K562 (cell line): ENCODE data around the gene ZBTB18. TPM values are rescaled to one million over a fixed set of nuclear protein-coding genes. Genes with fewer than 3 reads are reported as not detected.
A peak's percentile ranks its signal among the peaks of the same experiment; 100 is the strongest.

Experiments
- ATAC-seq: fragments of 200-7000 bp; cut with Tn5 transposase; 3 replicates; pipeline ENCODE4 v1.9.1; 2020; ENCODE audit warnings: moderate library complexity
- BruUV-seq: library from RNA; stranded (reverse); fragments of 400-500 nt; replicated peaks from 2 replicates; lab custom pipeline; 2021; lab: Mats Ljungman, UMichigan
- CTCF ChIA-PET: fragments of 300-600 bp; formaldehyde crosslinking; extraction: SDS; loops from one replicate; lab custom pipeline; 2021; ENCODE audit warnings: low intra/inter-chr PET ratio; lab: Yijun Ruan, JAX
- POLR2A ChIA-PET: fragments of 300-600, 350-650 bp; sonication (Branson Sonifier 250); formaldehyde crosslinking; extraction: SDS; loops from one replicate; lab custom pipeline; 2021; ENCODE audit warnings: antibody characterized with exemption, inconsistent platforms; lab: Yijun Ruan, JAX
- DNase-seq, 4 experiments: peaks; one replicate each; pipeline versions ENCODE4 v3.0.0 to v3.0.0-alpha.2; 2011 to 2018; ENCODE audit warnings: low spot score in 3 of 4, mixed read lengths in 3 of 4; ENCODE audit errors: extremely low read depth in 1 of 4
- FAIRE-seq: peaks from 2 replicates; lab custom pipeline; 2011; peaks lifted over from hg19 to GRCh38; lab: Jason Lieb, UNC
- H2AFZ ChIP-seq: 2 replicates; pipeline ENCODE4 v1.6.0; 2011; ENCODE audit warnings: low read depth, low read length, control low read depth, inconsistent platforms
- H3K27ac ChIP-seq: fragments of 200-600 bp; 3 replicates; pipeline ENCODE4 v1.8.0; 2011; ENCODE audit warnings: low read depth, mild to moderate bottlenecking, control low read depth, inconsistent platforms, low read length, moderate library complexity, mixed read lengths; ENCODE audit errors: extremely low read depth
- H3K27me3 ChIP-seq, 2 experiments: fragments of 300-600 bp in 1 of 2; 2 replicates in 1 of 2; 3 replicates in 1 of 2; pipeline versions ENCODE4 v1.6.0 to v1.8.0; 2011; ENCODE audit warnings: inconsistent platforms in 2 of 2, low read length in 2 of 2, mild to moderate bottlenecking in 1 of 2, mixed read lengths in 1 of 2, moderate library complexity in 1 of 2; ENCODE audit not compliant: control insufficient read depth in 2 of 2, insufficient read depth in 2 of 2
- H3K36me3 ChIP-seq: fragments of 300-600 bp; 3 replicates; pipeline ENCODE4 v1.8.0; 2011; ENCODE audit warnings: mild to moderate bottlenecking, low read length, inconsistent platforms; ENCODE audit not compliant: control insufficient read depth, insufficient read depth
- H3K4me1 ChIP-seq, 2 experiments: fragments of 200-600 bp in 1 of 2; replicated peaks in 1 of 2; 2 replicates in 1 of 2; 3 replicates in 1 of 2; pipeline versions ENCODE4 v1.5.1 to v1.8.0; 2011; ENCODE audit warnings: inconsistent platforms in 2 of 2, low read length in 2 of 2, mild to moderate bottlenecking in 1 of 2, mixed read lengths in 1 of 2, moderate library complexity in 1 of 2; ENCODE audit not compliant: control insufficient read depth in 2 of 2, insufficient read depth in 2 of 2
- H3K4me2 ChIP-seq: 2 replicates; pipeline ENCODE4 v1.6.1; 2011; ENCODE audit warnings: low read length, control low read depth, inconsistent platforms, mixed read lengths; ENCODE audit not compliant: insufficient read depth
- H3K4me3 ChIP-seq: fragments of 200-600 bp; sonication (generic), shearing (Covaris generic); 2 replicates; pipeline ENCODE4 v1.5.1; 2016; ENCODE audit warnings: control low read depth, inconsistent platforms
- H3K79me2 ChIP-seq: fragments of 200-600 bp; 3 replicates; pipeline ENCODE4 v1.8.0; 2011; ENCODE audit warnings: low read length, inconsistent platforms; ENCODE audit not compliant: control insufficient read depth, insufficient read depth
- H3K9ac ChIP-seq, 2 experiments: 2 replicates each; pipeline versions ENCODE4 v1.6.0 to v1.6.1; 2011; ENCODE audit warnings: low read depth in 2 of 2, low read length in 2 of 2, control low read depth in 1 of 2, inconsistent platforms in 1 of 2, mild to moderate bottlenecking in 1 of 2, mixed read lengths in 1 of 2; ENCODE audit not compliant: insufficient read depth in 1 of 2
- H3K9me1 ChIP-seq: one replicate; pipeline ENCODE4 v1.6.0; 2011; ENCODE audit warnings: inconsistent platforms, mild to moderate bottlenecking, low read length, moderate library complexity; ENCODE audit not compliant: control insufficient read depth, insufficient read depth
- H3K9me3 ChIP-seq: replicated peaks from 2 replicates; pipeline ENCODE4 v1.5.1; 2011; ENCODE audit warnings: low read depth, low read length, inconsistent platforms; ENCODE audit not compliant: control insufficient read depth, insufficient read depth
- H4K20me1 ChIP-seq: replicated peaks from 2 replicates; pipeline ENCODE4 v1.6.1; 2011; ENCODE audit warnings: low read length, inconsistent platforms, mixed read lengths; ENCODE audit not compliant: control insufficient read depth, insufficient read depth
- DLX4 ChIP-seq: fragments of 250-450 bp; sonication (Bioruptor Pico); IDR thresholded peaks from 2 replicates; pipeline ENCODE4 v1.6.1; 2021; ENCODE audit warnings: mild to moderate bottlenecking
- MEIS2 ChIP-seq: fragments of 450-650 bp; IDR thresholded peaks from 2 replicates; pipeline ENCODE4 v1.6.1; 2014; ENCODE audit warnings: mild to moderate bottlenecking; ENCODE audit not compliant: partially characterized antibody
- SMAD4 ChIP-seq: fragments of 250-450 bp; sonication (Bioruptor Pico); conservative IDR thresholded peaks from 2 replicates; pipeline ENCODE4 v1.8.0; 2021; ENCODE audit warnings: inconsistent platforms, mild to moderate bottlenecking, moderate library complexity
- USF1 ChIP-seq: sonication (generic); formaldehyde crosslinking; IDR thresholded peaks from 2 replicates; pipeline ENCODE4 v1.9.0; 2022; ENCODE audit warnings: mild to moderate bottlenecking, missing genetic modification reagents
- WGBS: fragments of 100-300 bp; shearing (Covaris generic); methylation state at CpG from one replicate; pipeline ENCODE4 v1.1.6; 2016; ENCODE audit warnings: low coverage, mixed read lengths; ENCODE audit not compliant: insufficient coverage; ENCODE audit errors: missing lambda C conversion rate; 5-methylcytosine and 5-hydroxymethylcytosine counted together
- in situ Hi-C: fragments of 300-500 bp; cut with MboI; formaldehyde crosslinking; loops from 4 replicates; pipeline ENCODE4 v1.15.0; 2018; ENCODE audit warnings: inconsistent platforms, mixed read lengths
- intact Hi-C: fragments of 100-400 bp; cut with micrococcal nuclease; formaldehyde crosslinking; loops from 2 replicates; pipeline ENCODE4 v1.14.2; 2022
- polyA plus RNA-seq, 8 experiments: library from polyadenylated mRNA; depleted of rRNA in 4 of 8; stranded (reverse) in 5 of 8; unstranded in 3 of 8; fragments of >200 nt; fragmentation: Nextera tagmentation in 2 of 8; fragmentation: Illumina TruSeq in 1 of 8; extraction: Ambion mirVana in 2 of 8; extraction: Trizol in 1 of 8; gene quantifications; 2 replicates each; pipeline versions ENCODE4 v1.2.1 to v1.2.3, GENCODE V29; 2011 to 2014; ENCODE audit warnings: inconsistent platforms in 1 of 8, missing spikeins in 1 of 8
- total RNA-seq, 7 experiments: library from RNA; depleted of rRNA in 6 of 7; stranded (reverse); fragments of >200 nt in 6 of 7; fragmentation: Illumina TruSeq in 2 of 7; extraction: Trizol in 2 of 7; gene quantifications; 2 replicates each; pipeline versions ENCODE4 v1.2.1 to v1.2.3, GENCODE V29; 2011 to 2021; ENCODE audit warnings: low replicate concordance in 1 of 7

Gene ZBTB18
- total and polyA plus RNA-seq, 9 of the 15 experiments (the other 6 are each of a cell fraction or from before 2014, with no cell fraction given): 0.13 to 2.6 (median 1.6) TPM

DNA sequence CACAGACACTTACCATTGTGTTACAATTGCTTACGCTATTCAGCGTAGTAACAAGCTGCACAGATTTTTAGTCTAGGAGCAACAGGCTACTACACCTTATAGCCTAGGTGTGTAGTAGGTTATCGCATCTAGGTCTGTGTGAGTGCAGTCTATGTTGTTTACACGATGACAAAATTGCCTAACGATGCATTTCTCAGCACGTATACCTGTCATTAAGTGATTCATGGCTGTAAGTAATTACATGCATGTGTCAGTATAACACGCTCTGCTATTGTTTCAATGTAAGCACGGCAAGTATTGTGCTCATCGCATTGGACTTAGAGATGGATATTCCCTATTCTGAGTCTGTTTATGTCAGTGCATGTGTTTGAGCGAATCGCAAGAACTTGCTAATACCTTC is 15.7 kb upstream of the ZBTB18 start:
- ATAC-seq (no peak), FAIRE-seq (no peak), DNase-seq (no peak)
- Histone ChIP-seq H3K27me3 (peaks cover 18 to 23% of the 10 kb centered on the region in 2 experiments), H2AFZ (no peak overlapping the region), H3K4me3 (no peak overlapping the region), H3K9me1 (no peaks in the 10 kb centered on the region), H4K20me1 (no peaks in the 10 kb centered on the region), H3K4me2 (no peak overlapping the region), H3K79me2 (no peaks in the 10 kb centered on the region), H3K36me3 (no peaks in the 10 kb centered on the region)
- BruUV-seq: no TSS peak
- intact Hi-C loops: no loop called here
- POLR2A ChIA-PET: interaction anchor here (1.0 to 1.1 kb wide), 2 partner anchors 12 to 133 kb away, joined by 3 to 4 read pairs; no protein-coding TSS in a partner anchor
- TF ChIP-seq DLX4 (CRISPR knock-in tag) (no peak), MEIS2 (peak; percentile 34)
- TF ChIP-seq, all 486 proteins: peak for 1
- H3K9ac ChIP-seq: no peak overlapping the region
- H3K4me1 ChIP-seq: no peaks in the 10 kb centered on the region
- H3K27ac ChIP-seq: no peak overlapping the region
- 2% methylated on average over 11 of the region's 11 CpGs for WGBS
- CTCF ChIA-PET: no interaction called here
- in situ Hi-C loops: no loop called here
- H3K9me3 ChIP-seq: no peaks in the 10 kb centered on the region

DNA sequence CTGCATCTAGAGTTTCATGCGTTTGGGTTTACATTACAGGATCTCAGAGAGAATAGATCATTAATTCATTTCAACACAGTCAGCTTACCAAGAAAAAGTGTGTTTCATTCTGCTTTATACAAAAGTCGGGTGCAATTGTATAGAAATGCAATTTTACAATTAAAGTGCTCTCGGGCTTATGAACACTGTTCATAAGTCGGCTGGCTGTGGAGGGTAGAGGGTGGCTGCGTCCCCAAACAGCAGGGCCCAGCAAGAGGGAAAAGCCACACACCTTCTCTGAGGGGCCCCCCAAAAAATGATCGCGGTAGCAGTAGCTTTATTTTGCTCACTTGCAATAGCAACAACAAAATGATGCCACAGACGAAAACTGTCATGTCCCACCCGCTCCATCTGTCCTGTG is 13.8 kb upstream of the ZBTB18 start:
- BruUV-seq: no TSS peak
- POLR2A ChIA-PET: no interaction called here
- H3K27me3 ChIP-seq: peaks cover 15 to 25% of the 10 kb centered on the region in 2 experiments

More for the DNA sequence above, 13.8 kb upstream of the ZBTB18 start:
- DNase-seq: no peak
- CTCF ChIA-PET: no interaction called here
- Histone ChIP-seq H3K36me3 (no peaks in the 10 kb centered on the region), H3K4me3 (no peak overlapping the region), H3K4me2 (no peak overlapping the region), H3K79me2 (no peaks in the 10 kb centered on the region), H3K4me1 (no peaks in the 10 kb centered on the region), H2AFZ (no peak overlapping the region), H3K9me3 (no peaks in the 10 kb centered on the region), H3K9ac (no peak overlapping the region), H3K9me1 (no peaks in the 10 kb centered on the region), H4K20me1 (no peaks in the 10 kb centered on the region), H3K27ac (no peak overlapping the region)
- TF ChIP-seq USF1 (CRISPR knock-in tag) (no peak), SMAD4 (CRISPR knock-in tag) (no peak)
- in situ Hi-C loops: no loop called here
- FAIRE-seq: no peak
- WGBS: under 1% methylated on average over 9 of the region's 9 CpGs
- intact Hi-C loops: no loop called here
- no peak for ATAC-seq
